Measurements from ENCODE around the gene LDLRAD4. TPM values are rescaled to one million over a fixed set of nuclear protein-coding genes. Genes with fewer than 3 reads are reported as not detected.

LDLRAD4 gene
- total RNA-seq, 1 donor from 2014 or later: 18.3 TPM

GRCh38 chr18:13425357-13426091 lies 207.0 kb downstream of the LDLRAD4 start:
- H3K27ac ChIP-seq (ENCODE audit: low read depth, low read length): no peak overlapping the region

GRCh38 chr18:13427354-13427753 lies 208.8 kb downstream of the LDLRAD4 start:
- H3K27me3 ChIP-seq (ENCODE audit: control insufficient read depth in 3 of 3, insufficient read depth in 3 of 3, low read length in 3 of 3): no peaks in the 10 kb centered on the region
- no peak overlapping the region for H3K27ac ChIP-seq (ENCODE audit: low read depth, low read length)
- H3K4me3 ChIP-seq (ENCODE audit: low read length in 3 of 3): no peak overlapping the region
- peaks cover 0 to 10% (median 7%) of the 10 kb centered on the region in 3 donors for H3K4me1 ChIP-seq (ENCODE audit: control insufficient read depth in 3 of 3, insufficient read depth in 3 of 3, low read length in 3 of 3)
- H3K9me3 ChIP-seq (ENCODE audit: control insufficient read depth in 3 of 3, low read length in 3 of 3): no peaks in the 10 kb centered on the region
- H3K36me3 ChIP-seq (ENCODE audit: control insufficient read depth in 3 of 3, insufficient read depth in 3 of 3, low read length in 3 of 3): peaks cover 0 to 3% (median 0%) of the 10 kb centered on the region in 3 donors
- peak overlapping the region in 1 of 3 donors; percentile 8 for H3K9ac ChIP-seq (ENCODE audit: low read depth in 1 of 3, low read length in 3 of 3)

More at GRCh38 chr18:13425357-13426091, 207.0 kb downstream of the LDLRAD4 start:
- Histone ChIP-seq H3K9me3 (ENCODE audit: control insufficient read depth in 3 of 3, low read length in 3 of 3) (no peaks in the 10 kb centered on the region), H3K36me3 (ENCODE audit: control insufficient read depth in 3 of 3, insufficient read depth in 3 of 3, low read length in 3 of 3) (peaks cover 0 to 3% (median 0%) of the 10 kb centered on the region in 3 donors), H3K4me3 (ENCODE audit: low read length in 3 of 3) (no peak overlapping the region), H3K4me1 (ENCODE audit: control insufficient read depth in 3 of 3, insufficient read depth in 3 of 3, low read length in 3 of 3) (peaks cover 0 to 13% (median 7%) of the 10 kb centered on the region in 3 donors), H3K27me3 (ENCODE audit: control insufficient read depth in 3 of 3, insufficient read depth in 3 of 3, low read length in 3 of 3) (no peaks in the 10 kb centered on the region), H3K9ac (ENCODE audit: low read depth in 1 of 3, low read length in 3 of 3) (no peak overlapping the region)

DNA sequence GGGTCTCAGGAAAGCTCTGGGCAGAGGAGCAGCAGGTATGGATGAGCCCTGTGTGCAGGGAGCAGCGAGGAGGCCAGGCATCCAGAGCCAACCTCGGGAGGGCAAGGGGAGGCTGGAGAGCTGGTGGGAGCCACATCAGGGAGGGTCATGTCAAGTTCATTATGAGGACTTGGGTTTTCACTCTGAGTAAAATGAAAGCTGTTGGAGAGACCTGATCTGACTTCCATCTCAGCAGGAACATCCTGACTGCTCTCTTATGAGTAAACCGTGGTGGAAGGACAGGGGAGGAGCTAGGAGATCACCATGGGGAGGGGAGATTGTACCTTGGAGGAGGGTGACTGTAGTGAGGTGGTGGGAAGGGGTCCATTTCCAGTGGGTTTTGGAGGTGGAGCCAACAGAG lies 209.8 kb downstream of the LDLRAD4 start:
- peaks cover 0 to 10% (median 7%) of the 10 kb centered on the region in 3 donors for H3K4me1 ChIP-seq (ENCODE audit: control insufficient read depth in 3 of 3, insufficient read depth in 3 of 3, low read length in 3 of 3)
- no peaks in the 10 kb centered on the region for H3K27me3 ChIP-seq (ENCODE audit: control insufficient read depth in 3 of 3, insufficient read depth in 3 of 3, low read length in 3 of 3)
- no peak overlapping the region for H3K27ac ChIP-seq (ENCODE audit: low read depth, low read length)
- no peaks in the 10 kb centered on the region for H3K9me3 ChIP-seq (ENCODE audit: control insufficient read depth in 3 of 3, low read length in 3 of 3)
- peaks cover 0 to 3% (median 0%) of the 10 kb centered on the region in 3 donors for H3K36me3 ChIP-seq (ENCODE audit: control insufficient read depth in 3 of 3, insufficient read depth in 3 of 3, low read length in 3 of 3)
- no peak overlapping the region for H3K9ac ChIP-seq (ENCODE audit: low read depth in 1 of 3, low read length in 3 of 3)
- no peak overlapping the region for H3K4me3 ChIP-seq (ENCODE audit: low read length in 3 of 3)

GRCh38 chr18:13429016-13429415 lies 210.5 kb downstream of the LDLRAD4 start:
- H3K27me3 ChIP-seq (ENCODE audit: control insufficient read depth in 3 of 3, insufficient read depth in 3 of 3, low read length in 3 of 3): no peaks in the 10 kb centered on the region
- H3K36me3 ChIP-seq (ENCODE audit: control insufficient read depth in 3 of 3, insufficient read depth in 3 of 3, low read length in 3 of 3): peaks cover 0 to 3% (median 0%) of the 10 kb centered on the region in 3 donors
- H3K27ac ChIP-seq (ENCODE audit: low read depth, low read length): no peak overlapping the region
- no peak overlapping the region for H3K4me3 ChIP-seq (ENCODE audit: low read length in 3 of 3)
- no peak overlapping the region for H3K9ac ChIP-seq (ENCODE audit: low read depth in 1 of 3, low read length in 3 of 3)
- H3K9me3 ChIP-seq (ENCODE audit: control insufficient read depth in 3 of 3, low read length in 3 of 3): no peaks in the 10 kb centered on the region
- peaks cover 0 to 10% (median 7%) of the 10 kb centered on the region in 3 donors for H3K4me1 ChIP-seq (ENCODE audit: control insufficient read depth in 3 of 3, insufficient read depth in 3 of 3, low read length in 3 of 3)

GRCh38 chr18:13429884-13430510 lies 211.4 kb downstream of the LDLRAD4 start:
- H3K4me1 ChIP-seq (ENCODE audit: control insufficient read depth in 3 of 3, insufficient read depth in 3 of 3, low read length in 3 of 3): peaks cover 0 to 10% (median 10%) of the 10 kb centered on the region in 3 donors
- no peaks in the 10 kb centered on the region for H3K9me3 ChIP-seq (ENCODE audit: control insufficient read depth in 3 of 3, low read length in 3 of 3)
- no peak overlapping the region for H3K9ac ChIP-seq (ENCODE audit: low read depth in 1 of 3, low read length in 3 of 3)
- peaks cover 0 to 3% (median 0%) of the 10 kb centered on the region in 3 donors for H3K36me3 ChIP-seq (ENCODE audit: control insufficient read depth in 3 of 3, insufficient read depth in 3 of 3, low read length in 3 of 3)
- H3K27me3 ChIP-seq (ENCODE audit: control insufficient read depth in 3 of 3, insufficient read depth in 3 of 3, low read length in 3 of 3): no peaks in the 10 kb centered on the region
- no peak overlapping the region for H3K27ac ChIP-seq (ENCODE audit: low read depth, low read length)
- no peak overlapping the region for H3K4me3 ChIP-seq (ENCODE audit: low read length in 3 of 3)

GRCh38 chr18:13430663-13431062 lies 212.1 kb downstream of the LDLRAD4 start:
- Histone ChIP-seq H3K9ac (ENCODE audit: low read depth in 1 of 3, low read length in 3 of 3) (no peak overlapping the region), H3K36me3 (ENCODE audit: control insufficient read depth in 3 of 3, insufficient read depth in 3 of 3, low read length in 3 of 3) (peaks cover 0 to 3% (median 0%) of the 10 kb centered on the region in 3 donors), H3K4me1 (ENCODE audit: control insufficient read depth in 3 of 3, insufficient read depth in 3 of 3, low read length in 3 of 3) (peaks cover 0 to 13% (median 12%) of the 10 kb centered on the region in 3 donors), H3K27me3 (ENCODE audit: control insufficient read depth in 3 of 3, insufficient read depth in 3 of 3, low read length in 3 of 3) (no peaks in the 10 kb centered on the region), H3K4me3 (ENCODE audit: low read length in 3 of 3) (no peak overlapping the region), H3K9me3 (ENCODE audit: control insufficient read depth in 3 of 3, low read length in 3 of 3) (no peaks in the 10 kb centered on the region), H3K27ac (ENCODE audit: low read depth, low read length) (no peak overlapping the region)

DNA sequence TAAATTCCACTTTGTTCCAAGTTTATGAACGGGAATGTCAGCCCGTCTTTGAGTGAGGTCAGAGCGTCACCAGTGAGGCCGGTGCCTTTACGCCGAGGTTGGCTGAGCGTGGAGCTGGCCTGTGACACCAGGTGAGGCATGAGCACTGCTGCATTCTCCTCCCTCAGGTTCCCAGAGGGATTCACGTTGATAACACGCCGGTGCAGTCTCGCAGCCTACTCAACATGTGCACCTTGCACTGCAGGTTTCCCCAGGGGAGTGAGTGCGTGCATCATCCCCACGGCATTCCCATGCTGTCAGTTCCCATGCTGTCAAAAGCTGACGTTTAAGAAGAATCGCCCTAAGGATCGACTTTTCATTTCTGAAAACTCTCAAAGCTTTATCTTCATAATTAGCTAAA lies 213.3 kb downstream of the LDLRAD4 start:
- H3K4me3 ChIP-seq (ENCODE audit: low read length in 3 of 3): no peak overlapping the region
- H3K27me3 ChIP-seq (ENCODE audit: control insufficient read depth in 3 of 3, insufficient read depth in 3 of 3, low read length in 3 of 3): no peaks in the 10 kb centered on the region
- H3K4me1 ChIP-seq (ENCODE audit: control insufficient read depth in 3 of 3, insufficient read depth in 3 of 3, low read length in 3 of 3): peaks cover 0 to 22% (median 10%) of the 10 kb centered on the region in 3 donors
- no peaks in the 10 kb centered on the region for H3K9me3 ChIP-seq (ENCODE audit: control insufficient read depth in 3 of 3, low read length in 3 of 3)
- peaks cover 0 to 3% (median 0%) of the 10 kb centered on the region in 3 donors for H3K36me3 ChIP-seq (ENCODE audit: control insufficient read depth in 3 of 3, insufficient read depth in 3 of 3, low read length in 3 of 3)
- no peak overlapping the region for H3K27ac ChIP-seq (ENCODE audit: low read depth, low read length)
- H3K9ac ChIP-seq (ENCODE audit: low read depth in 1 of 3, low read length in 3 of 3): no peak overlapping the region

DNA sequence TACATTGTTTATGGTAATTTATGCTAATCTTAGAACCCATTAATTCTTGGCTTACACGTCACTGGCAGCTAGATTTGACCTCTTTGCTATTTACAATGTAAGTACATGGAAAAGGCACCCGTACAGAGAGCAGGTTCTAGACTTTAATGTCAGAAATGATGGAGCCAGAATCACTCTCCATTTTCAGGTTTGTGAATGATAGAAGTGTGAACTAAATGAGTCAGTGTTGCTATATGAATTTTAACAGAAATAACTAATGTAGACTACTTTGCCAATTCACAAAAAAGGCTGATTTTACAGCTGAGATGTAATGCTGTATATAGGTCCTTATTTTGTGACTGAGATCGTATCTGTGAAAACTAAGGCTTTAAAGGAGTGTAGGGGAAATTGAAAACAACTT lies 214.6 kb downstream of the LDLRAD4 start:
- peaks cover 0 to 13% (median 7%) of the 10 kb centered on the region in 3 donors for H3K4me1 ChIP-seq (ENCODE audit: control insufficient read depth in 3 of 3, insufficient read depth in 3 of 3, low read length in 3 of 3)
- no peak overlapping the region for H3K9ac ChIP-seq (ENCODE audit: low read depth in 1 of 3, low read length in 3 of 3)
- no peak overlapping the region for H3K27ac ChIP-seq (ENCODE audit: low read depth, low read length)

GRCh38 chr18:13433685-13434084 lies 215.1 kb downstream of the LDLRAD4 start:
- Histone ChIP-seq H3K4me3 (ENCODE audit: low read length in 3 of 3) (no peak overlapping the region), H3K4me1 (ENCODE audit: control insufficient read depth in 3 of 3, insufficient read depth in 3 of 3, low read length in 3 of 3) (peaks cover 0 to 12% (median 7%) of the 10 kb centered on the region in 3 donors), H3K27me3 (ENCODE audit: control insufficient read depth in 3 of 3, insufficient read depth in 3 of 3, low read length in 3 of 3) (no peaks in the 10 kb centered on the region), H3K9me3 (ENCODE audit: control insufficient read depth in 3 of 3, low read length in 3 of 3) (no peaks in the 10 kb centered on the region), H3K36me3 (ENCODE audit: control insufficient read depth in 3 of 3, insufficient read depth in 3 of 3, low read length in 3 of 3) (peaks cover 0 to 3% (median 0%) of the 10 kb centered on the region in 3 donors), H3K27ac (ENCODE audit: low read depth, low read length) (no peak overlapping the region), H3K9ac (ENCODE audit: low read depth in 1 of 3, low read length in 3 of 3) (no peak overlapping the region)

More for the DNA sequence above, 214.6 kb downstream of the LDLRAD4 start:
- Histone ChIP-seq H3K4me3 (ENCODE audit: low read length in 3 of 3) (no peak overlapping the region), H3K36me3 (ENCODE audit: control insufficient read depth in 3 of 3, insufficient read depth in 3 of 3, low read length in 3 of 3) (peaks cover 0 to 3% (median 0%) of the 10 kb centered on the region in 3 donors), H3K27me3 (ENCODE audit: control insufficient read depth in 3 of 3, insufficient read depth in 3 of 3, low read length in 3 of 3) (no peaks in the 10 kb centered on the region), H3K9me3 (ENCODE audit: control insufficient read depth in 3 of 3, low read length in 3 of 3) (no peaks in the 10 kb centered on the region)

DNA sequence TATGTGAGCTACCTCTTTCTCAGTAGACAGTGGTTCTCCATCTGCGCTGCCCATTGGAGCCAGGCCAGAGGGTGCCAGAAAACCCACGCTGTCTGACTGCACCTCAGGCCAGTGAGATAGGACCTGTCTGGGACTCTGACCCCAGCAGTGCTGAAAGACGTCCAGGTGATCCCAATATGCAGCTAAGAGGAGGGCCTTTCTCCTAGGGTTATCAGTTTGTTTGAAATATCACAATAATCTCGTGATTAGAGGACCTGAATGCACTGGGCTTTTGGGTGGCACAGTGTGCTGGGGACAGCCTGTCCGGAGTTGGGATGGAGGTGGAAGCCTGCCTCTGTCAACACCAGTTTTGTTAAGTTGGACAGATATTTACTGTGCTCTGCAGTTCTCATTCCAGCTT lies 216.3 kb downstream of the LDLRAD4 start:
- peaks cover 0 to 3% (median 0%) of the 10 kb centered on the region in 3 donors for H3K36me3 ChIP-seq (ENCODE audit: control insufficient read depth in 3 of 3, insufficient read depth in 3 of 3, low read length in 3 of 3)
- H3K4me1 ChIP-seq (ENCODE audit: control insufficient read depth in 3 of 3, insufficient read depth in 3 of 3, low read length in 3 of 3): peaks cover 0 to 12% (median 7%) of the 10 kb centered on the region in 3 donors
- no peaks in the 10 kb centered on the region for H3K9me3 ChIP-seq (ENCODE audit: control insufficient read depth in 3 of 3, low read length in 3 of 3)
- no peak overlapping the region for H3K9ac ChIP-seq (ENCODE audit: low read depth in 1 of 3, low read length in 3 of 3)
- H3K27me3 ChIP-seq (ENCODE audit: control insufficient read depth in 3 of 3, insufficient read depth in 3 of 3, low read length in 3 of 3): no peaks in the 10 kb centered on the region
- H3K4me3 ChIP-seq (ENCODE audit: low read length in 3 of 3): no peak overlapping the region
- no peak overlapping the region for H3K27ac ChIP-seq (ENCODE audit: low read depth, low read length)

Data from skeletal muscle tissue (tissue), 4 donors.